Stimulated activated CD8-positive, alpha-beta memory T cell treated with anti-CD3 and anti-CD28 coated beads, Interleukin-12 subunit alpha, Interleukin-12 subunit beta, amount 100 ng/mL, for 1 hour (primary cell): Measurements from ENCODE around the gene CDK14.
"Not testable (repeated sequence)": the region's sequence is repeated elsewhere in the genome, so short reads cannot be mapped to it uniquely, and the experiment has no call there.

Source experiments
- DNase-seq: peaks from one replicate; pipeline ENCODE4 v3.0.0-alpha.2; 2020; ENCODE audit warnings: low read depth

CDK14 gene

DNA sequence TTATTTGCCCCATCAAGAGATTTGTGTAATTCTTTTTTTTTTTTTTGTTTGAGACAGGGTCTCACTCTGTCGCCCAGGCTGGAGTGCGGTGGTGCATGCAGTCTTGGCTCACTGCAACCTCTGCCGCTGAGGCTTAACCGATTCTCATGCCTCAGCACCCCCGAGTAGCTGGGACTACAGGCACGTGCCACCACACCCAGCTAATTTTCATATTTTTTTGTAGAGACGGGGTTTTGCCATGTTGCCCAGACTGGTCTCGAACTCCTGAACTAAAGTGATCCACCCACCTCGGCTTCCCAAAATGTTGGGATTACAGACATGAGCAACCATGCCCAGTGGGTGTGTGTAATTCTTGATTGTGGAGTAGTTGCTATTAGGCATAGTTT, 161.4 kb downstream of the CDK14 start:
- not testable (repeated sequence) for DNase-seq

DNA sequence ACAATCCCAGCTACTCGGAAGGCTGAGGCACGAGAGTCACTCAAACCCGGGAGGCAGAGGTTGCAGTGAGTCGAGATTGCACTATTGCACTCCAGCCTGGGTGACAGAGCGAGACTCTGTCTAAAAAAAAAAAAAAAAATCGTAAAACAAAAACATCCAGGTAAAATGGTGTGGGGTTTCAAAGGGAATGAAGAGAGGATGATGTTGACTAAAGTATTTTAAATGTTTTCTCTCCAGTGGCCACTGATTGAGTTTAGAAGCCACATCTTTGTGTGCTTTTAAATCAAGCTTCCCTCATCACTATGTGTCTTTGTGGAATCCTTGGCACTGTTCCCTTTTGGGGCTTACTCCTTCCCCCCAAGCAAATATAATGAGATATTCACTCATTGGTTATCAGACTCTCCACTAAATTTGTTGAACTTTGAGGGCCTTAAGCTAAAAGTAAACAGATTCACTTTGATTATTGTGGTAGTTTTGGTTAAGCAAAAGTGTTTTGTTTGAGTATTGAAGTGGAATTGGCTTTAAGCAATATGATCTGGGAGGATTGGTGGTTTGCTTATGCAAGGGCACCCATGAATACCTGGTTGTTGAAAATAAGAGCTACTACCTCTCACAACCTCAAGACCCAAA, 162.9 kb downstream of the CDK14 start:
- DNase-seq, result no peak

DNA sequence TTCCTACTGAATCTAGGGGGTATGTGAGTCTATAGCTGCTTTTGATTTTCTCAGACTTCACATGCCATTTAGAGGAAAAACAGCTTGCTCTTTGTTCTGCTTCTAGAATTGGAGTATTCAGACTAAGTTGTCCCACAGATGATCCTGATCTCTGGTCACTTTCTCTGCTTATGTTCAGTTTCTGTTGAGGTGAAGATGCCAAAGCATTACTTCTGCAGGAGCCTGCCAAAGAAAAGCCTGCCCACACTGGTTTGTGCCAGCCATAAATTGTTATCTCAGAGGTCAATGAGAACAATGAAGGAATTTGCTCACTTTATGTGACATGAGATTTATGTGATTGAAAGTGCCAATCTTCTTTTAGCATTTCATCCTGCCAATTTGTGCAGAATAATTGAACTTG, 163.6 kb downstream of the CDK14 start:
- DNase-seq, result no peak

DNA sequence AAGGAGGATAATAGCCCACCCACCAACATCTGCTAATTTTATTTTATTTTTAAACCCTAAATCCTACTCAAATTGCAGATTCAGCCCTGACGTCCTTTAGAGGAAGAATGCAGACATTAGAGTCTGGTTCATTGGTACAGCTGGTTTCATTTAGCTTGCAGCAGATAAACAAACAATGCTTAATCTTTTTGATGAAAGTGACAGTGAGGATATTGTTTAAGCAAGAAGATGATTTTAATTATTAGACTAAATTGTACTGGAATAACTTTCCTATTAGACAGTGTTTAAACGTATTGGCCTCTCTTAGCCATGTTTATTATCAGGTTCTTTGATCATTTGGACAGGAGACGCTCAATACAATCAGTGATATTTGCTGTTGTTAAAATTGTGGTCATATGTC, 164.8 kb downstream of the CDK14 start:
- no peak for DNase-seq

DNA sequence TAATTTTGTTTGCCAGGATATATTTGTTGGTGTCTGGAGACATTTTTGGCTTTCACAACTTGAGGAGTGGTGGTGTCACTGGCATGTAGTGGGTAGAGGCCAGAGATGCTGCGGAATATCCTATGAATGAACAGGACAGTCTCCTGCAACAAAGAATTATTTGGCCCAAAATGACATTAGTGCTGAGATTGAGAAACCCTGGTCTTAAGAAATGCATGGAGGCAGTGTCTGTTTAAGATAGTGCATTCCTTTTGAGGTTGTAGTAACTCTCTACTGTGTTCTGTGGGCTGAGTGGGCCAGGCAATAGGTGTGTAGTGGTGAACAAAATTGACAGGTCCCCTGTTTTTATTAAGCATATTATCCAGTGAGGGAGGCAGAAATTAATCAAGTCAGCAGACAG, 165.5 kb downstream of the CDK14 start:
- no peak for DNase-seq

DNA sequence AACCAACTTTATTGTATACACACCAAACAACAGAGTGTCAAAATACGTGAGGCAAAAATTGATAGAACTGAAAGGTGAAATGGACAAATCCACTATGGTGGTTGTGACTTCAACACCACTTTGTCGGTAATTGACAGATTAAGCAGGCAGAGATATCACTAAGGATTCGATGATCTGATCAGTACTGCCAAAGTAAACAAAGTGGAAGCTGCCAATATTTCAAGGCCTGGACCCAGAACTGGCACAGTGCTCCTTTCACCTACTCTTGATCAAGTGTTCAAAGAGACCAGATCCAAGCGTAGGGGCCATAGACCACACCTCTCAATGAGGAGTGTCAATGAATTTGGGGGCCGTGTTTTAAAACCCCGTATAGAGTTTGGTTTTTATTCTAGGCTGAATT, 167.0 kb downstream of the CDK14 start:
- DNase-seq, result no peak

DNA sequence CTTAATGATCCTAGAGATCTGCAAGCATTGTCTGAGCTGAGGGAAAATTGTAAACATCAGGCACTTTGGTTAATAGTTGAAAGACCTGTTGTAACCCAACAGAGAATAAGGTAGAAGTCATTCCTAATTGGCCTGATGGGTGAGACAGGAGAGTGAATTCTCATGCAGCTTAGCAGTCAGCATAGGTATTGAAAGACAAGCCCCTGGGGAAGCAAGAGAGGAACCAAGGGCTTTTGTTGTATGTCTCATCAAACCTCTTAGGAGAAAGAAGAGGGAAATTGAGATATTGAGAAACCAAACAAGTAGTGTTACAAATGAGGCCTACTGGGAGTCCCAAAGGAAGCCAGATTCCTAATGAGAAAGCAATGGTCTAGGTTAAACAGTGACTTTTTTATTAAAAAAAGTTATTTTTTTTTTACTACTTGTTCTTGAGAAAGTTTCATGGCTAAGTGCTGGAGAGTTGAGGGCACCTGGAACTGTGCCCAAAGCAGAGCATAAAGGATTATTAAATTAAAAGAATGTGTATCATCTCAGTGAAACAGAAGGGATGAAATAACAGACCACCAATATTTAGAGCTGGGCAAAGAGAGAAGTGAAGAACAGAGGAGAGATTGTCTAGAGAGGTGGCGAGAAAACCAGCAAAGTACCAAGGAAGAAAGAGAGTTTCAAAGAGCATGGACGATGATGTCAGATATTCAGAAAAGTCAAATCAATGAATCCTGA, 168.9 kb downstream of the CDK14 start:
- no peak for DNase-seq

DNA sequence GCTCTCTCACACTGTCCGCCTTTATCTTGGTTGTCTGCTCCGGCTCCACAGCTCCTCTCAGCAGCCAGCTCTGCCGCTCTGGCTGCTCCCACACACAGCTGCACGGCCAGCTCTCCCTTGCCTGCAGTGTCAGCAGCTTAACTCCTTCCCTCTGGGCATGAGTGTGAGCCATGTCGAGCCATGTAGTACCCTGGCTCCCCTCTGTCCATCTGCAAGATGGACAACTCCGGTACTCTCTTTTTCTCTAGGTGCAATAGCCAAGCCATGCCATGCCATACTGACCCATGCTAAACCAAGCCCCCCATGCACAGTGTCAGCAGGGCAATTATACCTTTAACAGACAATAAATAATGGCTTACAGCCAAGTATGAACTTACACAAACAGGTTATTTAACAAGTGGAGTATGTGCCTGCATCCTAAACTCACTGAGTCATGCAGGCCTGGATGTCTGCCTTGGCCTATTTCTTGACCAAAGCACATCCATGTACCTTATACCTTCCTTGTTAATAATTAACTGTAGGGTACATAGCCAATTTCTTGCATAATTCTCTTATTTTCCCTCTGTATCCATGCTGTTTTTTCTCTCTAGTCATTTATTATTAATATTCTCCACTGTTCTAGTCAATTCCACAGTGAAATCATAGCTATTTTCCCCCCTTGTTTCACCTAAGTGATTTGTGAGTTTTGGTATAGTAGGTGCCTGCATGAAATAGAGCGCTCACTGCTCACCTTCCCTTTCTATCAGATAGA, 170.9 kb downstream of the CDK14 start:
- no peak for DNase-seq

DNA sequence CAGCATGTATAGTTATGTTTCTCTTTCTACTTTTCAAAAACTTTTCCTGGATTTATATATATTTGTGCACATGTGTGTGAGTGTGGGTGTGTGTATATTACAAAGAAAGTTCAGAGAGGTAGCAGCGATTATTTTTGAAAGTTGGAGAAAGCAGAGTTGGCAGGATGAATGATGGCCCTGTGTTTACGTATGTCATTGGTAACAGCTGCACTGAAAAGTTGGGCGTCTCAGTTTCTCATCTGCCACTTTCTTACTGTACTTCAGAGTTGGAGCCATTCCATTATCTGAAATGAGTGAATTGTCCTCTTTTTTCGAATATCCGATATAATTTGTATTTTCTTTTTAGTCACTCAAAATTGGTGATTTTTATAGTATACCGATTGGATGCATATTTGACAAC, 172.2 kb downstream of the CDK14 start:
- no peak for DNase-seq

DNA sequence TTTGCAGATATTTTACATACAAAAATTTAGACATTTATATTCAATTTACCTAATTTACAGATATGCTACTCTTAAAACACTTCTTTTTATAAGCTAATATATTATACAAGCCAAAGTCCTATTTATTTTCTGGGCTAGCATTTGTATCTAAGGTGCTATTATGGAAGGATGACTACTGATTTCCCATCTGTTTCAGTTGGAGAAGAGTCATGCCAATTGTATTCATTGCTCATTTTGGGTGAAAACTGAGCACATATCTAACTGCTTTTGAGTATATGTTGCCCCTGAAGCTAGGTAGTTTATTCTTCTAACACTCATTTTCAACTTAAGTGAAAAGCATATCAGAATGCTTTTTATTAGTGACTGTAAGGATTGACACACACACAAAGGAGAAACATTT, 172.9 kb downstream of the CDK14 start:
- DNase-seq, result no peak

DNA sequence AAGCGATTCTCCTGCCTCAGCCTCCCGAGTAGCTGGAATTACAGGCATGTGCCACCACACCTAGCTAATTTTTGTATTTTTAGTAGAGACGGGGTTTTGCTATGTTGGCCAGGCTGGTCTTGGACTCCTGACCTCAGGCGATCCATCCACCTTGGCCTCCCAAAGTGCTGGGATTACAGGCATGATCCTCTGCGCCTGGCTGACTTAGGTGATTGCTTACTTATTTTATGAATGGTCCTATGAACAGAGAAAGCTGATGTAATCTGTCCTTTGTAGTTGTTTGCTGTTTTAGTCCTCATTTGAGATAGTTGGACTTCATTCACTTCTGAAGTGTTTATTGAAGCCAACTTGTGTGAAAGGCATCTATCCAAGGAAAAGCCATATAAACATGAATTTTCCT, 173.4 kb downstream of the CDK14 start:
- DNase-seq, result not testable (repeated sequence)

DNA sequence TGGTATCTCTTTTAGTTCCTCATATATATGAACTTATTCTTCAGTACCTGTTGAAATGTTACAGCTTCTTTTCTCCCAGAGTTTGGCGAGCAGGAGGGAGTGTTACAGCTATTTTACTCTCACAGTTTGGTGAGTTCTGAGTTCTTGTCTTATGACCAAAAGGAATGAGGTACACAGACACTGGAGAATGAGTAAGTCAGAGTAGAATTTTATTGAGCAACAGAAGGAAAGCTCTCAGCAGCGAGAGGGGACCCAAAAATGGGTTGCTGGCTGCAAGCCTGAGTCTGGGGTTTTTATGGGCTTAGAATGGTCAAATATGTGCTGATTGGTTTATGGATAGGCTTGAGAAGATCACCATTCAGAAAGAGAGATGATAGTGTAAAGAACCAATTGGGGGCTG, 175.2 kb downstream of the CDK14 start:
- DNase-seq, result no peak

DNA sequence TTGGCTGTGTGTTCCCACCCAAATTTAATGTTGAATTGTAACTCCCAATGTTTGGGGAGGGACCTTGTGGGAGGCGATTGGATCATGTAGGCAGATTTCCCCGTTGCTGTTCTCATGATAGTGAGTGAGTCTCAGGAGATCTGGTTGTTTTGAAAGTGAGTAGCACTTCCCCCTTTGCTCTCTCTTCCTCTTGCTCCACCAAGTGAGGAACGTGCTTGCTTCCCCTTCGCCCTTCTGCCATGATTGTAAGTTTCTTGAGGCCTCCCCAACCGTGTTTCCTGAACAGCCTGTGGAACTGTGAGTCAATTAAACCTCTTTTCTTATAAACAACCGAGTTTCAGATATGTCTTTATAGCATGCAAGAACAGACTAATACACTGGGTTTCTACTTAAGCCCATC, 176.3 kb downstream of the CDK14 start:
- no peak for DNase-seq

DNA sequence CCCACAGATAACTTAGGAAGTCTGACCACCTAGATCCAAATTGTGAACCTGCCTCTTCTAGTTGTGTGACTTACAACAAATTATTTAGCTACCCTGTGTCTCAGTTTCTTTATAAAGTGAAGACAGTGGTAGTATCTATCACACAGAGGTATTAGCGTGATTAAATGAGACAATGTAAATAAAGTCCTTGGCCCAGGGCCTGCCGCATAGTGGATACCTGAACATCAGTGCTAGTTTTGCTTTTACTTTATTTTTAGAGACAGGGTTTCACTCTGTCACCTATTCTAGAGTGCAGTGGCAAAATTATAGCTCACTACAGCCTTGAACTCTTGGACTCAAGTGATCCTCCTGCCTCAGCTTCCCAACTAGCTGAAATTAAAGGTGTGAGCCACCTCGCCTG, 177.1 kb downstream of the CDK14 start:
- no peak for DNase-seq

DNA sequence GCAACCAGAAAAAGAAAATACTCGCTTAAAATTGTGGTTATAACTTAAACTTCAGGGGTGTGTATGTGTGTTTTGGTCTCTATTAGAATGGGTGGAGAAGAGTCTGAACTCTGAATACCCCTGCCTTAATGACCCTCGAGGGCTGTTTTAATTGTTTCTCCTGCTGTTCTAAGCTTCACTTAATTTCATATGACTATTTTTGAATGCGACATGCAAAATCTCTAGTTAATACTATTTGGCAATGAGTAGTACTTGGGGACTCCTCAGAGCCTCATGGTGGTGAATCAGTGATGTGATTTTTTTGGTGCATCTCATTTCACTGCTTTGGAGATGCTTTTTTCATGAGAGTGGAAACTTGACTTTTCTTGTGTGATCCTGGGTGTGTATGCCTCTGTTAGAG, 178.6 kb downstream of the CDK14 start:
- DNase-seq, result no peak

DNA sequence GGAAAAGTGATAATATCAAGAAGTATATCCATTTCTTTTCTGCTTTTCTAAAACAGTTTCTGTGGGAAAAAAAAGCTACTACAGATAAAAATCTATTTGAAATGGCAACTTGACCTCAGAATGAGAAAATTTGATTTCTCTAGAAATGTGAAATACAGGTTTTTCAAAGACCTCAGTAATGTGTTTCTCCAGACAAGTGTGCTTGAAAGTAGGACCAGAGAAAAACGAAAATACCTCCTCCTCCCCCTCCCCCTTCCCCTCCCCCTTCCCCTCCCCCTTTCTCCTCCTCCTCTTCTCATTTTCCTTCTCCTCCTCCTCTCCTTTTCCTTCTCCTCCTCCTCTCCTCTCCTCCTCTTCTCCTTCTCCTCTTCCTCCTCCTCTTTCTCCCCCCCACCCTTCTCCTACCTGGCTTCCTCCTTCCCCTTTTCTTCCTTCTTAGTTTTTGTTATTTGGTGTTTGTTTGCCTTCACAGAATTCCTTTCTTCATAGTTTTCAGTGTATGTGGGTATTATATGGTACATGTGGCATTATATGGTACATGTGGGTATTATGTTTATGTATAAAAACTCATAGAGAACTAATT, 179.4 kb downstream of the CDK14 start:
- DNase-seq, result no peak

DNA sequence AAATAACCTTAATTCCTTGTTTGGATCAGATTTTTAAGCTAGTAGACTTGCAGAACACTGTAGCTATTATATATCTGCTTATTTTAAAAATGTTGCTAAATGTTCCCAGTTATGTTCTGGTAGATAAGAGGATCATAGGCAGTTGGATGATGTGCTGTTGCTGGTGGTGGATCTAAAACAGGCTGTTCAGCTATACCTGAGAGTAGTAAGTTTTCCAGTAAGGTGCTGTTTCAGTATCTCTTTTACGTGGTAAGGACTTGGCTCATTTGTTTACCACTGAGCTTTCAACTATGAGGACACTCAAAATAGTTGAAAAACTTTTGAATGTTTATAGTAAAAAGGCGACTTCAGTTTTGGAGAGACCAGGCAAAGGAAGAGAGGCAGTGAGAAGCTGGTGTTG, 180.9 kb downstream of the CDK14 start:
- no peak for DNase-seq

DNA sequence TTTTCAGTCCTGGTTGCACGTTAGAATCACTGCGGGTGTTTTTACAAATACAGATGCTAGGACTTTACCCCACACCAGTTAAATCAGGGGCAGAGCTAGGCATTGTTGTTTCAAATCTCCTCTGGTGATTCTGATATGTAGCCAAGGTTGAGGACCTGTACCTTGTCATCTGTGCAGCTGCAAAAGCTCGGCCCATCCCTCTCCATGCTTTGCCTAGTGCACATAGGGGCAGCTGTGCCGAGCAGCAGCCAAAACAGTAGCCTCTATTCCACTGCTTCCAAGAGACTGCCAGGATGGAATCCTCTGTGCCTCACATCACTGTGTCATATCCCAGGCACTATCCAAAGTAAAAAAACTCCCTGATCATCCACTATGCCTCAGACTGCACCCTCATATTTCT, 181.3 kb downstream of the CDK14 start:
- DNase-seq, result no peak

DNA sequence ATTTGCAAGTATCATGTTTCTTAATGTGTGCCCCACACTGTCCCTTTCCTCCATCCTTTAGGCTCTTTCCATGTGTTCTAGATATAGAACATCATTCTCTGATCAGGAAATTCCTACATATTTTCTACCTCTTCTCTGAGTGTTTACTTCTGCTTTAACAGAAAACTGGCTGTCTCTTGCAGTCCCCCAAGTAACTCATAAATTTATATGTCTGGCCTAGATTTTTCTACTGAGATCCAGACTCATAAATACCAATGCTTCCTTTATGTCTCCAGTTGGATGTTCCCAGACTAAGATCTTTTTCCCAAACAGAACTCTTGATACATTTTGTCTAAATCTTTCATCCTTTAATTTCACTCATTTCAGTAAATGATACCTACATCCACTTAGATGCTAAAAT, 181.8 kb downstream of the CDK14 start:
- DNase-seq, result no peak

DNA sequence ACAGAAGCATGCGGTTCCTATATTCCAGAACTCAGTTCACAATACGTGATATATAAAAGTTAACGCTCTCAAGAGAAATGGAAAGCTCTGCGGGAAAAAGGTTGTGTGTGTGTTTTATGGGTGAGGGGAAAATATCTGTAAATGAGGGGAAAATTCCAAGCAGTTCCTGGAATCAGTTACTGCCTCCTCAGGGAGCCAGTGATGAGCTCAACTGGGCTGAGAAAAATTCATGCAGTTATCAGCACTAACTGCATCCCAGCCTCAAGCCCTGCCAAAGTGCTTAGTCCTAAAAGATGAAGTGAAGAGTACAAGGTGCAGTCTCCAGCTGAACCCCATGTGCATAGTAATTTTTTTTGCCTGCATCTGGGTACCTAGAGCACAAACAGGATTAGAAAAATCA, 191.9 kb downstream of the CDK14 start:
- DNase-seq, result no peak

DNA sequence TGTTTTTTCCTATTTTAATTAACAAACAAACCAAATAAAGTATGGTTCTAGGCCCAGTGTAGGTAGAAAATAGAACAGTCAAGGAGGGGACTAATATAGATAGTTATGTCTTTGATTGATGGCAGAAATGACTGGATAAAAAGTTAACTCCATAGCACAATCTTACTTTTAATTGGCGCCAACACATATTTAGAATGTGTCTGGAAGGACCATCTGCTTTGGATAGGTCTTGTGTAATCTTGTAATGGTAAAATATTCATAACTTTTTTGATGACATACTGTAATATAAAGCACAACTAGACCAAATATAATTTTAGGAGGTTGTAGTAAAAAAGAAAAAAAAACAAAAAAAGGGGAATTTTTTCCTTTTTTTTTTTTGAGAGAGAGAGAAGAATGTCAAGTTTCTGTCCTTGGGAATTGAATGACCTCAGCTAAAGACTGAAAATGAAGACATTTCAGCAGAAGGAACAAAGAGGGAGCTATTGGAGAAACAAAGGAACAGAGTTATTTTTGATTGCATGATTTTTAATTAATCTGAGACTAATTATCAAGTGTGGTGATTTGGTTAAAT, 193.7 kb downstream of the CDK14 start:
- DNase-seq, result no peak

DNA sequence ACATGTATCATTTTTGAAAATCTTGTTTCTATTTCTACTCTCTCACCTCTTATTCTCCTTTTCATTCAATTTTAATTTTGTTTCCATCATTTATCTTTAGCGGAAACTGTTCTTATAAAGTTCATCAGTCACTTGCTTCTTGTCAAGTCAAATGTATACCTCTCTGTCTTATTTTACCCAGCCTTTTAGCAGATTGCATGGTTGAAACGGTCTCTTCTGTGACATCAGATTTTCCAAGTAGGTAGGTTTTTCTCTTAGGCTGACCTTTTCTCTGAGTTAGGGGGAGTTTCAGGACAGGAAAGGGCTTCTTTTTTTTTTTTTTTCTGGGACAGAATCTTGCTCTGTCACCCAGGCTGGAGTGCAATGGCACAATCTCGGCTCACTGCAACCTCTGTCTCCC, 195.5 kb downstream of the CDK14 start:
- no peak for DNase-seq

DNA sequence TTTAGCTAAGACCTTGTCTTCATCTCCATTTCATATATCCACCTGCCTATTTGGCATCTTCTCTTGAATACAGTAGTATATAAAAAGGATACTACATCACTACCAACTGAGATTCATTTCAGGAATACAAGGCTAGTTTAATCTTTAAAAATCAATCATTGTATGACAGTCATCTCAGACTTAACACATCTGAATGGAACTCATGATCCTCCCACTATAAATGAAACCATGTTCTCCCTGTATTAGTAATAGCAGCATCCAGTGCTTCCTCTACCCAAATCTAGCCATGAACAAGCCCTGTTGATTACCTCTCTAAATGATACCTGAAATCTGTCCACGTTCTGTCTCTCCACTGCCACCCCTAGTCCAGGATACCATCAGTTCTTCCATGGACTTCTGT, 196.2 kb downstream of the CDK14 start:
- no peak for DNase-seq
